GM12891 (cell line): ENCODE data around the gene JUP. TPM values are rescaled to one million over a fixed set of nuclear protein-coding genes. Genes with fewer than 3 reads are reported as not detected.
"Not testable (repeated sequence)": the region's sequence is repeated elsewhere in the genome, so short reads cannot be mapped to it uniquely, and the experiment has no call there.

Experiments
- DNase-seq: peaks from one replicate; pipeline ENCODE4 v3.0.0; 2011; ENCODE audit warnings: low spot score; ENCODE audit not compliant: insufficient read length
- FAIRE-seq: peaks from 2 replicates; lab custom pipeline; 2011; peaks lifted over from hg19 to GRCh38; lab: Jason Lieb, UNC
- PAX5 ChIP-seq: IDR thresholded peaks from 2 replicates; pipeline ENCODE4 v1.6.1; 2011; ENCODE audit warnings: low read length, moderate library complexity, mild to moderate bottlenecking; ENCODE audit not compliant: insufficient read depth, severe bottlenecking
- POLR2A ChIP-seq: IDR thresholded peaks from 2 replicates; pipeline ENCODE4 v1.6.1; 2011; ENCODE audit warnings: low read depth, low read length, control low read depth
- POLR2AphosphoS5 ChIP-seq: IDR thresholded peaks from 2 replicates; pipeline ENCODE4 v1.6.1; 2011; ENCODE audit warnings: low read depth, low read length, control low read depth
- POU2F2 ChIP-seq: IDR thresholded peaks from 2 replicates; pipeline ENCODE4 v1.6.1; 2011; ENCODE audit warnings: low read depth, mild to moderate bottlenecking, control low read depth, low read length, moderate library complexity
- SPI1 ChIP-seq: IDR thresholded peaks from 2 replicates; pipeline ENCODE4 v1.6.1; 2011; ENCODE audit warnings: low read depth, low read length, control low read depth
- TAF1 ChIP-seq: IDR thresholded peaks from 2 replicates; pipeline ENCODE4 v1.6.1; 2011; ENCODE audit warnings: low read depth, low read length, control low read depth
- polyA plus RNA-seq: library from polyadenylated mRNA; unstranded; fragments of >200 nt; gene quantifications from one replicate; pipeline ENCODE4 v1.2.1, GENCODE V29; 2012; ENCODE audit warnings: low read depth, missing spikeins, inconsistent platforms; ENCODE audit not compliant: missing spikeins

JUP gene
- 21.3 TPM for polyA plus RNA-seq

DNA sequence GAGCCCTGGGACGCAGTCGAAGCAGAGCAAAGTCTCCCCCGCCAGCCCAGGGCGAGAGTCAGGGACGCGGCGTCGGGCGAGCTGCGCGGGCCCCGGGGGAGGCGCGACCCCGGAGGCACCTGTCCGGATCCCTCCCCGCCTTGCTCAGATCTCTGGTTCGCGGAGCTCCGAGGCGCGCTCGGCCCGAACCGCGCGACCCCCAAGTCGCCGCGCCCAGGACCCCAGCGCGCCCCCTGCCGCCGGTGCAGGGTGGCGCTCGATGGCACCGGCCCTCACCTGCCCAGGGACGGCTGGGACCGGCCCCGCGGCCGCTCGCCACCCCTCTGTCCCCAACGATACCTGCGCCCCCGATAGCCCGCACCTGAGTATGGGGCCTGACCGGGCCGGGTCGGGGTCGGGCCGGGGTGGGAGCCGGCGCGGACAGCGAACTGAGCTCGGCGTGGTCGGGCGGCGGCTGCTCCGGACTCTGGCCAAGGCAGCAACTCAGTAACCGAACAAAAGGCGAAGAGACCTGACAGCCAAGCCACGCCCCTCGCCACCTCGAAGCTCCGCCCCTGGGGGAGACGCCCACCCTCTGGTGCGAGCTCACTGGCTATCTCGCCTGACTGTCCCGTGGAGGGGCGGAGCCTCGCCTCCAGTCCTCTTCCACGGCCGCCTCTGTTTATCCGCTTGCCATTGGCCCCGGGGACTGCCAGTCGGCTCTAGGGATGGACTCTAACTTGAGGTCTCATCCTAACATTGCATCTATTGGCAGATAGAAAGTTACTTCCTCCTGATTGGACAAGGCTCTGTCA lies at the start of gene JUP:
Gene JUP, minus strand, starts transcription at position 485 of the 794 bp plus-strand sequence. CDS start 14,857 bp downstream, outside the sequence.
- FAIRE-seq (peak; percentile 91), DNase-seq (peak; percentile 98)
- TF ChIP-seq POU2F2 (no peak), SPI1 (no peak), PAX5 (no peak), POLR2AphosphoS5 (no peak), TAF1 (no peak), POLR2A (no peak)

DNA sequence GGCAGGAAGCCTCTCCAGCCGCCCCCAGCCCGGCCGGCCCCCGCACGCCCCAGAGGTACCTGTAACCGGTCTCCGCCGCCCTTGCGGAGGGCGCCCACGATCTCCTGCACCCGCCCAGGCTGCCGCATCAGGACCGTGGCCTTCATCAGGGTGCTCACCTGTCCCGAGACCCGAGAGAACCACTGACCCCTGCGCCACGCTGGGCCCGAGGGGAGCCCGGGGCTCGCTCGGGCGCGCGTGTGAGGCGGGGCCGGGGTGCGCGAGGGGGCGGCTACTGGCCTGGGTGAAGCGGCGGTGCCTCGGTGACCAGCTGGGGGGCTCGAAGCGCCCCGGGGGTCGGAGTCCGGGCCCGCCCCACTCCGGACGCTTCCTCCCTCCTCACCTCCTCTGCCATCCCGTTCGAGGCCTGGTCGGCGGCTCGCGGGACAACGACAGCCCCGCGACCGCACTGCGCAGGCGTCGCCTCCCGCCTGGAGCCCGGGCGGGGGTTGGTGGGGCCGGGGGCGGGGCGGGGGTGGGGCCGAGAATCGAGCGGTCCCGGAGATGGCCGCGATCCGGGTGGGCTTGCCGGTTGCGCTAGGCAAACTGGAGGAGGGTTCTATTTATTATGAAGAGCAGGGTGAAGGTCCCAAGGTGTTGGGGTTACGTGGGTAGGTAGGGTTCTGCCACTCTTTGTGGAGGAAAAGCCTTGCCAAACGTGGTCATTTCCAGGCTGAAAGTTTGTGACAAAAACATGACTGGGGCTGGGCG lies 49.5 kb upstream of the JUP start, which contains the start of gene NT5C3B:
Gene NT5C3B, minus strand, starts transcription at position 433 of the 750 bp plus-strand sequence. Its CDS starts 39 bp downstream, at position 394.
- DNase-seq (peak; percentile 87), FAIRE-seq (peak; percentile 62)
- no peak for TF ChIP-seq POLR2AphosphoS5
- no peak for TF ChIP-seq PAX5
- no peak for TF ChIP-seq POLR2A
- TF ChIP-seq POU2F2, result no peak
- TF ChIP-seq SPI1, result no peak
- no peak for TF ChIP-seq TAF1

DNA sequence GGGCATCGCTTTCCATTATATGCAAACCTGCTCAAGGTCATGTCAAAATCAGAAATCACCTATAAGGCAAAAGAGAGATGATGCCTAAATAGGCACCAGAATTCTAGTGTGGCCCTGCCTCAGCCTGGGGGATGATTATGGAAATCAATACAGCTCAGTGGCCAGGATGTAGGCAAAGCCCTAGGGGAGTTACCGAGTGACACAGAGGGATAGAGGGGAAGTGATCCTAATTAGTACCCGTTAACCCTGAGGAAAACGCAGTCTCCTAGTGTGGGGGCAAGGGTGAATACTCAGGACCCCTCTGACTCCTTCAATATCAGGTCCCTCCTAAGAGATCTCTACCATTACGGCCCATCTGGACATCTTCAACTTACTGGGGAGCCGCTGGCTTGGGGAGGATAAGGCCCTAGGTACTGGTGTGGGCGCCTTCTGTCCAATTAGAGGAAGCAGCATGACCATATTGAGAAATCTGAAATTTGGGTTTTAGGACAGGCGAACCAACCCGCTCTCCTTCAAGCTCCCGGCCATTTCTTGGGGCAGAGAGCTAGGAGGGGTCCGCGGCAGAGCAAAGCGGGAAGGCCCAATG lies 48.8 kb upstream of the JUP start:
- DNase-seq (no peak), FAIRE-seq (peak; percentile 54)
- TF ChIP-seq SPI1 (peak; percentile 55), TAF1 (no peak)

DNA sequence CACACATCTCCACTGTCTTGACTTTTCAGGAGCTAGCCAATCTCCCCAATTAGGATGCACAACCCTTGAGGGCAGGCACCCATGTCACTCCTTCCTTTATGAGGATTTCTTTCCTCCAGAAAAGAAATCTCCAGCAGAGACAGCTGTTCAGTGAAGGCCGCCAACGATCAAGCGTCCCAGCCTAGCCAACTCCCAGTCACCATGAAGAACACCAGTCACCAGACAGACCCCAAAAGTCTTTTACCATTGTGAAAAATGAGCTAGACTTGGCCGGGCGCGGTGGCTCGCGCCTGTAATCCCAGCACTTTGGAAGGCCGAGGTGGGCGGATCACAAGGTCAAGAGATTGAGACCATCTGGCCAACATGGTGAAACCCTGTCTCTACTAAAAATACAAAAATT lies 43.5 kb upstream of the JUP start:
- not testable (repeated sequence) for FAIRE-seq

DNA sequence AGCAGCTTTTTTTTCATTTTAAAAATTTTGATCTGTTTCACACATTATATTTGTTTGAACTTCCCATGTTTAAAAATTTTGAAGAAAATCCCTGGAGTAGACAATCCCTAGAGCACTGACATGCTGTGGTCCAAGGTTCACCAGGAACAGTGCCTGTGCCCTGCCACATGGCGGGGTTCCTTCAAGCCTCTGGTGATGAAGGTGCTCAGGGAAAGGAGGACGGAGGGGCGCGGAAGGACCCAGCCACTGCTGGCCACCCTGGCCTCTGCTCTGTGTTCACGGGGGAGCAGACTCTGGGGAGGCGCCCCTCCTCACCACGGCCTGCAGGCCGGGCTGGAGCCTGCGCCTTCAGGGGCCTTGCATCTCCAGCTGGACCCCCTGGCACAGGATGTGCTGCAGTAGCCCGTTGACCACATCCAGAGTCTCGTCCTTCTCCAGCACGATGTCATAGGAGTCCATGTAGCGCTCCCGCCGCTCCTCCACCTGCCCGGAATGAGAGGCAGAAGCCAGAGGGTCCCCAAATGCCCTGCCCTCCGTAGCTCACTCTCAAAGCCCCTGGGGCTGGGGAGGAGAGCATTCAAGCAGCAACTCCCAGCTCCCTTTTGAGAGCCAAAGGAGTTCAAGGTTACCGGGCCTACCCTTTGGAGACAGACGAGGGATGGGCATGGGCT lies 38.8 kb upstream of the JUP start:
- no peak for FAIRE-seq
- TF ChIP-seq POLR2A (no peak), POLR2AphosphoS5 (no peak)
- no peak for DNase-seq

More for the DNA sequence above, 43.5 kb upstream of the JUP start:
- DNase-seq, result not testable (repeated sequence)

DNA sequence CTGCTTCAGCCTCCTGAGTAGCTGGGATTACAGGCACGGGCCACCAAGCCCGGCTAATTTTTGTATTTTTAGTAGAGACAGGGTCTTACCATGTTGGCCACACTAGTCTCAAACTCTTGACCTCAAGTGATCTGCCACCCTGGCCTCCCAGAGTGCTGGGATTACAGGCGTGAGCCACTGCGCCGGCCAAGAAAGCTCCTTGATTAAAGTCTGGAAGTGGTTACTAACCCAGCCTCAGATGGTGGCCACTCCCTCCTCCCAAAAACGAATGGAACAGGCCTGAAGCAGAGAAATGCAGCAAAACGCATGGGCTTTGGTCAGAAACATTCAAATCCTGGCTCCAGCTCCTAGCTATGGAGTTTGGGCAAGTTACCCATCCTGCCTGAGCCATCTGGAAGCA lies 37.6 kb upstream of the JUP start:
- FAIRE-seq, result no peak
- TF ChIP-seq POU2F2, result no peak
- no peak for TF ChIP-seq POLR2AphosphoS5
- TF ChIP-seq POLR2A, result no peak
- no peak for TF ChIP-seq TAF1
- TF ChIP-seq SPI1, result no peak
- TF ChIP-seq PAX5, result no peak
- DNase-seq, result no peak

DNA sequence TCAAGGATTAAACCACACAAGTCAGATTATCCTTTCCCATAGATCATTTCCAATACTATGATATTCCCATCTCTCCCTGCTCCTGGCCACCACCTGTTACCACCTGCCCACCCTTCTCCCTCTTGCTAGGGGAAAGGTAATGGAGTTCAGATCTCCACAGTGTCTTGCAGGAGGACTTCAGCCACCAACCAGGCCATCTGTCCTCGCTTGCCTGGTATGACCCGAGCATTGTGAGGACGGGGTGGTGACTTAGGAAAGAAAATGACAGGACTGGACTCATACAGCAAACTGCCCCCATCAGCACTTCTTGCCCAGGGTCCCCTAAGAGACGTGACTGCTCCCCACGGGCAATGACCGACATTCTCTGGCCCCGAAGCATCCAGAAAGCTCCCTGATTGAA lies 37.1 kb upstream of the JUP start:
- no peak for DNase-seq
- FAIRE-seq, result no peak

DNA sequence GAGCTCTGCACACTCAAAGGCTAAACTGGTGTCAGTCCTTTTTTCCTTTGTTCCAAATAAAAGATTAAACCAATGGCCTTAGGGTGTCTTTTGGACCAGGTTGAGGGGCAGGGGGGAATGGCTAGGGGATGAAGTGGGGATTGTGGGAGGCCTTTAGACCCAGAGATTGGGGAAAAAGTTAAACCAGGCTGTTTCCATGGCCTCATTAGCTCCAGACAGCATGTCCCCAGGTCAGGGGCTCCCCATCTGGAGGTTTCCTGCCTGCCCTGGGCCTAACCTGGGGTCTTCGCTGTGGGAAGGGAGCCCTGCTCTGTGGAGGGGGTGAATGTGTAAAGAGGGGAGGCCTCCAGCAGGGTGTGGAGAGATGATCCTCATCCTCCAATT lies 36.6 kb upstream of the JUP start:
- DNase-seq (no peak), FAIRE-seq (no peak)
- TF ChIP-seq POLR2A (no peak), TAF1 (no peak), SPI1 (no peak), PAX5 (no peak)

More for the DNA sequence above, 37.1 kb upstream of the JUP start:
- TF ChIP-seq TAF1 (no peak), POLR2AphosphoS5 (no peak), POLR2A (no peak), PAX5 (no peak), POU2F2 (no peak), SPI1 (no peak)

DNA sequence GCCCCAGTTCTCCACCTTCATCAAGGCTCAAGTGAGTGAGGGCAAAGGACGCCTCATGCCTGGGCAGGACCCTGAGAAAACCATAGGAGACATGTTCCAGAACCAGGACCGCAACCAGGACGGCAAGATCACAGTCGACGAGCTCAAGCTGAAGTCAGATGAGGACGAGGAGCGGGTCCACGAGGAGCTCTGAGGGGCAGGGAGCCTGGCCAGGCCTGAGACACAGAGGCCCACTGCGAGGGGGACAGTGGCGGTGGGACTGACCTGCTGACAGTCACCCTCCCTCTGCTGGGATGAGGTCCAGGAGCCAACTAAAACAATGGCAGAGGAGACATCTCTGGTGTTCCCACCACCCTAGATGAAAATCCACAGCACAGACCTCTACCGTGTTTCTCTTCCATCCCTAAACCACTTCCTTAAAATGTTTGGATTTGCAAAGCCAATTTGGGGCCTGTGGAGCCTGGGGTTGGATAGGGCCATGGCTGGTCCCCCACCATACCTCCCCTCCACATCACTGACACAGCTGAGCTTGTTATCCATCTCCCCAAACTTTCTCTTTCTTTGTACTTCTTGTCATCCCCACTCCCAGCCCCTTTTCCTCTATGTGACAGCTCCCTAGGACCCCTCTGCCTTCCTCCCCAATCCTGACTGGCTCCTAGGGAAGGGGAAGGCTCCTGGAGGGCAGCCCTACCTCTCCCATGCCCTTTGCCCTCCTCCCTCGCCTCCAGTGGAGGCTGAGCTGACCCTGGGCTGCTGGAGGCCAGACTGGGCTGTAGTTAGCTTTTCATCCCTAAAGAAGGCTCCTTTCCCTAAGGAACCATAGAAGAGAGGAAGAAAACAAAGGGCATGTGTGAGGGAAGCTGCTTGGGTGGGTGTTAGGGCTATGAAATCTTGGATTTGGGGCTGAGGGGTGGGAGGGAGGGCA lies 36.0 kb upstream of the JUP start:
- DNase-seq (no peak), FAIRE-seq (no peak)
- TF ChIP-seq POLR2A, result no peak
- no peak for TF ChIP-seq TAF1
- TF ChIP-seq PAX5, result no peak
- TF ChIP-seq SPI1, result no peak
- no peak for TF ChIP-seq POU2F2
